Fibroblast of lung (primary cell): ENCODE results near the gene ABHD16B.

ENCODE experiments used
- CTCF ChIP-seq, 2 donors: IDR thresholded peaks in 1 of 2; conservative IDR thresholded peaks in 1 of 2; 1 replicate in 1 of 2; 2 replicates in 1 of 2; pipeline ENCODE4 v1.5.1; 2011 to 2012; ENCODE audit warnings: low read length in 2 of 2, control low read depth in 1 of 2, inconsistent platforms in 1 of 2, low read depth in 1 of 2, mild to moderate bottlenecking in 1 of 2
- EZH2 ChIP-seq: IDR thresholded peaks from 2 replicates; pipeline ENCODE4 v1.5.1; 2012; ENCODE audit warnings: low read length, control low read depth, mild to moderate bottlenecking; ENCODE audit errors: missing control alignments

- TF ChIP-seq EZH2, result no peak
- TF ChIP-seq CTCF (conservative IDR thresholded peaks at IDR 0.05 in 1 of 2, IDR thresholded peaks at IDR 0.05 in 1 of 2; ENCODE audit: low read depth in 1 of 2, low read length in 2 of 2), result peak in 1 of 2 donors; percentile 3
Measured at GRCh38 chr20:63846128-63846771, 15.0 kb upstream of the ABHD16B start.
